SU-DHL-6 (cell line): ENCODE data around the gene BANF2.

Source experiments
- EZH2phosphoT487 ChIP-seq: fragments of 200-600 bp; sonication (generic), shearing (Covaris generic); conservative IDR thresholded peaks from 2 replicates; pipeline ENCODE4 v1.6.1; 2018; ENCODE audit warnings: mild to moderate bottlenecking, antibody characterized with exemption, low read length, moderate library complexity, mixed read lengths
- TF ChIP-seq, protein P1 (sequence below): fragments of 200-600 bp; sonication (generic); IDR thresholded peaks from one replicate; pipeline ENCODE4 v1.5.1; 2017; ENCODE audit warnings: antibody characterized with exemption, mild to moderate bottlenecking, low read length, moderate library complexity; ENCODE audit not compliant: insufficient read depth, poor library complexity, severe bottlenecking

- TF ChIP-seq, protein P1, sequence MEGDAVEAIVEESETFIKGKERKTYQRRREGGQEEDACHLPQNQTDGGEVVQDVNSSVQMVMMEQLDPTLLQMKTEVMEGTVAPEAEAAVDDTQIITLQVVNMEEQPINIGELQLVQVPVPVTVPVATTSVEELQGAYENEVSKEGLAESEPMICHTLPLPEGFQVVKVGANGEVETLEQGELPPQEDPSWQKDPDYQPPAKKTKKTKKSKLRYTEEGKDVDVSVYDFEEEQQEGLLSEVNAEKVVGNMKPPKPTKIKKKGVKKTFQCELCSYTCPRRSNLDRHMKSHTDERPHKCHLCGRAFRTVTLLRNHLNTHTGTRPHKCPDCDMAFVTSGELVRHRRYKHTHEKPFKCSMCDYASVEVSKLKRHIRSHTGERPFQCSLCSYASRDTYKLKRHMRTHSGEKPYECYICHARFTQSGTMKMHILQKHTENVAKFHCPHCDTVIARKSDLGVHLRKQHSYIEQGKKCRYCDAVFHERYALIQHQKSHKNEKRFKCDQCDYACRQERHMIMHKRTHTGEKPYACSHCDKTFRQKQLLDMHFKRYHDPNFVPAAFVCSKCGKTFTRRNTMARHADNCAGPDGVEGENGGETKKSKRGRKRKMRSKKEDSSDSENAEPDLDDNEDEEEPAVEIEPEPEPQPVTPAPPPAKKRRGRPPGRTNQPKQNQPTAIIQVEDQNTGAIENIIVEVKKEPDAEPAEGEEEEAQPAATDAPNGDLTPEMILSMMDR = no peak
- no peak for TF ChIP-seq EZH2phosphoT487
Observed at GRCh38 chr20:17723301-17723691, 23.5 kb downstream of the BANF2 start.
